HEK293T (cell line): ENCODE data around the gene ALOX5AP.

Experiments used
- ARNT ChIP-seq: fragments of 450-650 bp; IDR thresholded peaks from 2 replicates; pipeline ENCODE4 v1.6.1; 2017; ENCODE audit warnings: mild to moderate bottlenecking
- BHLHE40 ChIP-seq: fragments of 450-650 bp; IDR thresholded peaks from 2 replicates; pipeline ENCODE4 v1.6.1; 2016; ENCODE audit warnings: mild to moderate bottlenecking, moderate library complexity, borderline replicate concordance
- ELF4 ChIP-seq: fragments of 450-650 bp; IDR thresholded peaks from 2 replicates; pipeline ENCODE4 v1.6.1; 2017; ENCODE audit warnings: antibody characterized with exemption
- FOXA1 ChIP-seq: fragments of 450-650 bp; IDR thresholded peaks from 2 replicates; pipeline ENCODE4 v1.6.1; 2016; ENCODE audit warnings: mild to moderate bottlenecking
- HDGF ChIP-seq: fragments of 450-650 bp; IDR thresholded peaks from 2 replicates; pipeline ENCODE4 v1.6.1; 2017; ENCODE audit warnings: antibody characterized with exemption, borderline replicate concordance
- L3MBTL2 ChIP-seq: fragments of 450-650 bp; conservative IDR thresholded peaks from 2 replicates; pipeline ENCODE4 v1.6.1; 2016; ENCODE audit warnings: mild to moderate bottlenecking
- NFRKB ChIP-seq: fragments of 450-650 bp; IDR thresholded peaks from 2 replicates; pipeline ENCODE4 v1.6.1; 2016; ENCODE audit warnings: mild to moderate bottlenecking, moderate library complexity
- PKNOX1 ChIP-seq: fragments of 450-650 bp; IDR thresholded peaks from 2 replicates; pipeline ENCODE4 v1.6.1; 2016

GRCh38 chr13:30739761-30740642 lies 4.7 kb downstream of the ALOX5AP start:
- TF ChIP-seq ELF4 = no peak
- TF ChIP-seq FOXA1 = no peak
- TF ChIP-seq PKNOX1 = no peak
- TF ChIP-seq NFRKB = no peak
- TF ChIP-seq ARNT = no peak
- TF ChIP-seq BHLHE40 = no peak
- no peak for TF ChIP-seq HDGF
- TF ChIP-seq L3MBTL2 = no peak
